Spleen (tissue), 11 donors: ENCODE measurements around the gene GALNT17. TPM values are rescaled to one million over a fixed set of nuclear protein-coding genes. Genes with fewer than 3 reads are reported as not detected.
"Not testable (repeated sequence)": the region's sequence is repeated elsewhere in the genome, so short reads cannot be mapped to it uniquely, and the experiment has no call there.

ENCODE experiments used
- DNase-seq: peaks from one replicate; pipeline ENCODE4 v3.0.0-alpha.2; 2020
- H3K27ac ChIP-seq, 8 donors: fragments of 200-600 bp; sonication (generic) in 7 of 8; 1 replicate in 4 of 8; 2 replicates in 4 of 8; pipeline versions ENCODE4 v1.5.0 to v1.8.0; 2016 to 2021; ENCODE audit warnings: inconsistent platforms in 4 of 8, mild to moderate bottlenecking in 4 of 8, moderate library complexity in 1 of 8
- H3K27me3 ChIP-seq, 7 donors: fragments of 200-600 bp; sonication (generic) in 6 of 7; replicated peaks in 1 of 7; 1 replicate in 4 of 7; 2 replicates in 3 of 7; pipeline versions ENCODE4 v1.5.0 to v1.8.0; 2016 to 2021; ENCODE audit warnings: inconsistent platforms in 3 of 7, mild to moderate bottlenecking in 1 of 7
- H3K36me3 ChIP-seq, 6 donors: fragments of 200-600 bp; sonication (generic) in 5 of 6; 1 replicate in 4 of 6; 2 replicates in 2 of 6; pipeline versions ENCODE4 v1.5.0 to v1.8.0; 2016 to 2021; ENCODE audit warnings: inconsistent platforms in 2 of 6
- H3K4me1 ChIP-seq, 6 donors: fragments of 200-600 bp; sonication (generic) in 5 of 6; 1 replicate in 3 of 6; 2 replicates in 3 of 6; pipeline versions ENCODE4 v1.5.0 to v1.8.0; 2016 to 2021; ENCODE audit warnings: inconsistent platforms in 3 of 6
- H3K4me3 ChIP-seq, 8 donors: fragments of 200-600 bp; sonication (generic) in 7 of 8; 1 replicate in 4 of 8; 2 replicates in 4 of 8; pipeline versions ENCODE4 v1.5.0 to v1.8.0; 2016 to 2021; ENCODE audit warnings: inconsistent platforms in 4 of 8, mild to moderate bottlenecking in 4 of 8, moderate library complexity in 2 of 8
- H3K9me3 ChIP-seq, 8 donors: fragments of 200-600 bp; sonication (generic) in 7 of 8; 1 replicate in 4 of 8; 2 replicates in 4 of 8; pipeline versions ENCODE4 v1.5.0 to v1.8.0; 2016 to 2021; ENCODE audit warnings: inconsistent platforms in 4 of 8
- CTCF ChIP-seq, 11 experiments: fragments of 200-600 bp in 7 of 11; fragments of 450-650 bp in 4 of 11; sonication (generic) in 4 of 11; IDR thresholded peaks in 8 of 11; conservative IDR thresholded peaks in 3 of 11; 1 replicate in 7 of 11; 2 replicates in 4 of 11; pipeline versions ENCODE4 v1.4.0 to v1.8.0; 2016 to 2021; ENCODE audit warnings: antibody characterized with exemption in 11 of 11, inconsistent platforms in 4 of 11, mild to moderate bottlenecking in 1 of 11
- POLR2A ChIP-seq, 3 donors: fragments of 450-650 bp; IDR thresholded peaks; one replicate each; pipeline ENCODE4 v1.5.1; 2017; ENCODE audit warnings: antibody characterized with exemption in 3 of 3, mild to moderate bottlenecking in 1 of 3
- POLR2AphosphoS5 ChIP-seq, 3 donors: sonication (generic); formaldehyde crosslinking; IDR thresholded peaks; one replicate each; pipeline ENCODE4 v1.5.1; 2017; ENCODE audit warnings: antibody characterized with exemption in 3 of 3
- WGBS, 5 donors: extraction: QIAGEN DNeasy Blood & Tissue Kit in 3 of 5; methylation state at CpG; one replicate each; pipeline versions ENCODE4 v1.1.5 to v1.1.7; 2013 to 2018; 5-methylcytosine and 5-hydroxymethylcytosine counted together
- intact Hi-C: fragments of 100-400 bp; cut with DNase I; formaldehyde crosslinking; loops from one replicate; pipeline ENCODE4 v1.15.0; 2023; ENCODE audit warnings: low total_unique reads
- polyA plus RNA-seq, 3 donors: library from polyadenylated mRNA; stranded (reverse); fragments of 200-250 nt; gene quantifications; one replicate each; pipeline ENCODE4 v1.2.1, GENCODE V29; 2013
- total RNA-seq, 7 donors: library from RNA; depleted of rRNA in 3 of 7; stranded (reverse); fragments of >200 nt in 3 of 7; fragmentation: NEBNext Ultra II Directional in 4 of 7; extraction: Animal tissue kit (Norgen Biotek cat#: 25700) in 4 of 7; gene quantifications; one replicate each; pipeline versions ENCODE4 v1.1.0 to v1.2.1, GENCODE V29; 2016 to 2021
- donor health status: healthy with polysubstance abuse.
- donor health status: DM: no; HTN: no; CAD: no; lungs with moderate emphysema.
- donor health status: DM: no; HTN: no; CAD: no.
- donor health status: Bipolar disorder and iron deficiency.
- donor health status: healthy.
- donor health status: DM: no; HTN: no; CAD: no.
- donor health status: DM: yes; HTN: yes; CAD: no.

Gene GALNT17
- total and polyA plus RNA-seq, 10 donors, result 0.39 to 10.8 (median 3.1) TPM

GRCh38 chr7:71733107-71733870 lies 601.3 kb downstream of the GALNT17 start:
- peaks cover 0 to 6% (median 2%) of the 10 kb centered on the region in 8 donors for H3K9me3 ChIP-seq
- WGBS, 5 donors, result 5 to 7% (median 6%) methylated on average over 28 to 29 of the region's 29 CpGs
- H3K4me3 ChIP-seq, result peak overlapping the region in 1 of 8 donors; percentile 40
- H3K27me3 ChIP-seq, result peaks cover 0 to 8% (median 0%) of the 10 kb centered on the region in 7 donors
- no peak overlapping the region for H3K27ac ChIP-seq
- no peaks in the 10 kb centered on the region for H3K36me3 ChIP-seq
- peak; percentile 89 for DNase-seq
- TF ChIP-seq CTCF (IDR thresholded peaks at IDR 0.05 in 8 of 11, conservative IDR thresholded peaks at IDR 0.05 in 3 of 11), result peak; percentile 51 to 84 (median 74)
- TF ChIP-seq POLR2A (IDR thresholded peaks at IDR 0.05), result no peak
- peak in 1 of 3 donors; percentile 36 for TF ChIP-seq POLR2AphosphoS5 (IDR thresholded peaks at IDR 0.05)
- intact Hi-C loops, result no loop called here
- H3K4me1 ChIP-seq, result peaks cover 0 to 10% (median 4%) of the 10 kb centered on the region in 6 donors

- Histone ChIP-seq H3K4me3 (no peak overlapping the region), H3K4me1 (peaks cover 0 to 10% (median 4%) of the 10 kb centered on the region in 6 donors), H3K27me3 (peaks cover 0 to 8% (median 0%) of the 10 kb centered on the region in 7 donors), H3K36me3 (no peaks in the 10 kb centered on the region), H3K27ac (no peak overlapping the region), H3K9me3 (no peaks in the 10 kb centered on the region)
- no peak for DNase-seq
- intact Hi-C loops, result loop anchor here (2.0 kb wide), 1 partner anchor 879 kb away; no protein-coding TSS in a partner anchor
- TF ChIP-seq CTCF (IDR thresholded peaks at IDR 0.05 in 8 of 11, conservative IDR thresholded peaks at IDR 0.05 in 3 of 11), result peak; percentile 12 to 83 (median 75)
- no peak for TF ChIP-seq POLR2AphosphoS5 (IDR thresholded peaks at IDR 0.05)
- no peak for TF ChIP-seq POLR2A (IDR thresholded peaks at IDR 0.05)
- 38 to 41% (median 39%) methylated on average over 6 to 7 of the region's 7 CpGs for WGBS, 5 donors
These were observed 604.1 kb downstream of the GALNT17 start for GRCh38 chr7:71735961-71736556.

- H3K4me1 ChIP-seq, H3K9me3 ChIP-seq, intact Hi-C loops, H3K27me3 ChIP-seq, H3K36me3 ChIP-seq, DNase-seq, H3K27ac ChIP-seq, H3K4me3 ChIP-seq: not testable (repeated sequence)
- 72 to 89% (median 86%) methylated on average over 10 to 42 of the region's 42 CpGs for WGBS, 5 donors
These were observed 606.1 kb downstream of the GALNT17 start for GRCh38 chr7:71737931-71738540.

GRCh38 chr7:71739520-71740173 lies 607.7 kb downstream of the GALNT17 start:
- Histone ChIP-seq H3K27me3 (no peaks in the 10 kb centered on the region), H3K9me3 (peaks cover 0 to 5% (median 0%) of the 10 kb centered on the region in 8 donors), H3K4me3 (no peak overlapping the region), H3K27ac (no peak overlapping the region), H3K4me1 (peaks cover 0 to 3% (median 0%) of the 10 kb centered on the region in 6 donors), H3K36me3 (no peaks in the 10 kb centered on the region)
- WGBS, 5 donors, result 77 to 90% (median 82%) methylated on average over 10 of the region's 10 CpGs
- TF ChIP-seq POLR2AphosphoS5 (IDR thresholded peaks at IDR 0.05) (no peak), POLR2A (IDR thresholded peaks at IDR 0.05) (no peak), CTCF (IDR thresholded peaks at IDR 0.05 in 8 of 11, conservative IDR thresholded peaks at IDR 0.05 in 3 of 11) (no peak)
- DNase-seq, result no peak
- intact Hi-C loops, result no loop called here
